NB4 (cell line): ENCODE measurements around the gene RNMT.

Experiments used
- MYC ChIP-seq: IDR thresholded peaks from 2 replicates; pipeline ENCODE4 v1.6.1; 2011; ENCODE audit warnings: low read depth, low read length
- POLR2A ChIP-seq: IDR thresholded peaks from 2 replicates; pipeline ENCODE4 v1.6.1; 2011; ENCODE audit warnings: mild to moderate bottlenecking; ENCODE audit not compliant: insufficient read length; ENCODE audit errors: extremely low read depth
- TF ChIP-seq, protein P1 (sequence below): IDR thresholded peaks from one replicate; pipeline ENCODE4 v1.5.1; 2012; ENCODE audit warnings: low read depth, low read length

DNA sequence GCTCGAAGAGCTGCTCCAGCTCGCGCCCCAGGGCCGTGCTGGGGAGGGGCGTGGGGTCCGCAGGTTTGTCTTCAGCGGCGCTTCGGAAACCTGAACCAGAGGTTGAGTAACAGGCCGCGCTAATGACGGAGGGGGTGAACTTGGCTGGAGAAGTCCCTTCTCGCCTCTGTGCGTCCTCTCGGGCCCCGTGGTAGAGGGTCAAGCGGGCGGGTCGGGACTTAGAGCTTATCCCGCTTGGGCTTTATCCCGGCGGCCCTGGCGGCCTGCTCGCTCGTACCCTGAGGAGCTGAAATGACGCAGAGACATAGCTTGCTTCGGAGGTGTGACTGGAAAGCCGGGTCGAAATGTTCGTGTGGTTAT, 479 bp downstream of the RNMT start:
- TF ChIP-seq, protein P1, sequence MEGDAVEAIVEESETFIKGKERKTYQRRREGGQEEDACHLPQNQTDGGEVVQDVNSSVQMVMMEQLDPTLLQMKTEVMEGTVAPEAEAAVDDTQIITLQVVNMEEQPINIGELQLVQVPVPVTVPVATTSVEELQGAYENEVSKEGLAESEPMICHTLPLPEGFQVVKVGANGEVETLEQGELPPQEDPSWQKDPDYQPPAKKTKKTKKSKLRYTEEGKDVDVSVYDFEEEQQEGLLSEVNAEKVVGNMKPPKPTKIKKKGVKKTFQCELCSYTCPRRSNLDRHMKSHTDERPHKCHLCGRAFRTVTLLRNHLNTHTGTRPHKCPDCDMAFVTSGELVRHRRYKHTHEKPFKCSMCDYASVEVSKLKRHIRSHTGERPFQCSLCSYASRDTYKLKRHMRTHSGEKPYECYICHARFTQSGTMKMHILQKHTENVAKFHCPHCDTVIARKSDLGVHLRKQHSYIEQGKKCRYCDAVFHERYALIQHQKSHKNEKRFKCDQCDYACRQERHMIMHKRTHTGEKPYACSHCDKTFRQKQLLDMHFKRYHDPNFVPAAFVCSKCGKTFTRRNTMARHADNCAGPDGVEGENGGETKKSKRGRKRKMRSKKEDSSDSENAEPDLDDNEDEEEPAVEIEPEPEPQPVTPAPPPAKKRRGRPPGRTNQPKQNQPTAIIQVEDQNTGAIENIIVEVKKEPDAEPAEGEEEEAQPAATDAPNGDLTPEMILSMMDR: no peak
- no peak for TF ChIP-seq POLR2A
- TF ChIP-seq MYC: no peak
